GM21737 (cell line): ENCODE results near the gene MRPL47.
"Not testable (repeated sequence)": the region's sequence is repeated elsewhere in the genome, so short reads cannot be mapped to it uniquely, and the experiment has no call there.

ENCODE experiments used
- ATAC-seq: cut with Tn5 transposase; IDR thresholded peaks from one replicate; pipeline ENCODE4 v1.9.1; 2021; ENCODE audit warnings: mild to moderate bottlenecking, moderate library complexity; ENCODE audit not compliant: unreplicated experiment

MRPL47 gene

GRCh38 chr3:179604321-179605078 lies at the start of gene MRPL47, which contains the start of gene NDUFB5:
Gene MRPL47, minus strand, starts transcription at chr3:179604638. Its CDS starts 14 bp downstream, at chr3:179604624.
Gene NDUFB5, plus strand, starts transcription at chr3:179604794. Its CDS starts 22 bp downstream, at chr3:179604816.
- peak; percentile 97 for ATAC-seq

GRCh38 chr3:179653096-179653797 lies 48.8 kb upstream of the MRPL47 start:
- ATAC-seq: peak; percentile 56

- ATAC-seq: peak; percentile 62
These were observed 48.1 kb upstream of the MRPL47 start, which contains the start of gene USP13 for GRCh38 chr3:179652447-179653095. Gene USP13, plus strand, starts transcription at chr3:179653040. Its CDS starts 186 bp downstream, at chr3:179653226.

- ATAC-seq: no peak
These were observed 47.4 kb upstream of the MRPL47 start for GRCh38 chr3:179651687-179652446.

- no peak for ATAC-seq
These were observed 41.7 kb upstream of the MRPL47 start for GRCh38 chr3:179646177-179646576.

GRCh38 chr3:179643837-179644236 lies 39.4 kb upstream of the MRPL47 start:
- ATAC-seq: not testable (repeated sequence)

- ATAC-seq: no peak
These were observed 38.4 kb upstream of the MRPL47 start for GRCh38 chr3:179642871-179643270.

- no peak for ATAC-seq
These were observed 36.0 kb upstream of the MRPL47 start for GRCh38 chr3:179640469-179640868.

- ATAC-seq: no peak
These were observed 26.5 kb upstream of the MRPL47 start for GRCh38 chr3:179630753-179631451.

- no peak for ATAC-seq
These were observed 20.0 kb upstream of the MRPL47 start for GRCh38 chr3:179624451-179624850.

- ATAC-seq: no peak
These were observed 17.6 kb upstream of the MRPL47 start for GRCh38 chr3:179622023-179622422.

GRCh38 chr3:179615458-179616173 lies 11.2 kb upstream of the MRPL47 start:
- no peak for ATAC-seq

- no peak for ATAC-seq
These were observed 9.4 kb upstream of the MRPL47 start for GRCh38 chr3:179613807-179614206.

- no peak for ATAC-seq
These were observed 5.6 kb upstream of the MRPL47 start for GRCh38 chr3:179610066-179610465.

GRCh38 chr3:179608931-179609720 lies 4.7 kb upstream of the MRPL47 start:
- peak; percentile 46 for ATAC-seq

GRCh38 chr3:179606534-179607085 lies 2.2 kb upstream of the MRPL47 start:
- no peak for ATAC-seq

- ATAC-seq: no peak
These were observed 607 bp downstream of the MRPL47 start for GRCh38 chr3:179603831-179604230.

GRCh38 chr3:179603321-179603720 lies 1.1 kb downstream of the MRPL47 start:
- no peak for ATAC-seq
